SK-N-SH (cell line): ENCODE data around the gene CLEC10A. TPM values are rescaled to one million over a fixed set of nuclear protein-coding genes. Genes with fewer than 3 reads are reported as not detected.

Experiments used
- CTCF ChIA-PET: fragments of 300-600, 350-600 bp; formaldehyde crosslinking; extraction: SDS; loops from one replicate; lab custom pipeline; 2021; lab: Yijun Ruan, JAX
- POLR2A ChIA-PET: fragments of 350-600 bp; sonication (Branson Sonifier 250); formaldehyde crosslinking; extraction: SDS; loops from one replicate; lab custom pipeline; 2020; ENCODE audit warnings: antibody characterized with exemption, inconsistent platforms; lab: Yijun Ruan, JAX
- DNase-seq: peaks from one replicate; pipeline ENCODE4 v3.0.0; 2012
- H2AFZ ChIP-seq: fragments of 200-600 bp; sonication (generic); 2 replicates; pipeline ENCODE4 v1.8.1; 2016; ENCODE audit warnings: antibody characterized with exemption, mild to moderate bottlenecking, low read depth
- H3F3A ChIP-seq: fragments of 200-600 bp; sonication (generic); replicated peaks from 2 replicates; pipeline ENCODE3; 2016; ENCODE audit warnings: antibody characterized with exemption, mild to moderate bottlenecking; ENCODE audit not compliant: insufficient read depth
- H3K27ac ChIP-seq, 2 experiments: fragments of 200-500 bp in 1 of 2; fragments of 200-600 bp in 1 of 2; sonication (Bioruptor generic) in 1 of 2; sonication (generic), shearing (Covaris generic) in 1 of 2; 2 replicates each; pipeline versions ENCODE4 v1.5.1 to v1.6.1; 2014 to 2016; ENCODE audit warnings: low read depth in 2 of 2, inconsistent platforms in 1 of 2, low read length in 1 of 2, mild to moderate bottlenecking in 1 of 2, mixed read lengths in 1 of 2
- H3K27me3 ChIP-seq: fragments of 200-600 bp; sonication (generic), shearing (Covaris generic); 2 replicates; pipeline ENCODE4 v1.6.1; 2016; ENCODE audit warnings: mixed run types; ENCODE audit not compliant: insufficient read depth
- H3K36me3 ChIP-seq, 2 experiments: fragments of 200-500 bp in 1 of 2; fragments of 200-600 bp in 1 of 2; sonication (Bioruptor generic) in 1 of 2; sonication (generic) in 1 of 2; replicated peaks in 1 of 2; 2 replicates each; pipeline versions ENCODE3 to v1.5.1; 2014 to 2016; ENCODE audit warnings: low read length in 1 of 2, mild to moderate bottlenecking in 1 of 2; ENCODE audit not compliant: insufficient read depth in 2 of 2, control insufficient read depth in 1 of 2
- H3K4me1 ChIP-seq, 2 experiments: fragments of 200-500 bp in 1 of 2; fragments of 200-600 bp in 1 of 2; sonication (Bioruptor generic) in 1 of 2; sonication (generic), shearing (Covaris generic) in 1 of 2; 2 replicates each; pipeline versions ENCODE4 v1.5.1 to v1.6.1; 2014 to 2016; ENCODE audit warnings: low read depth in 1 of 2, low read length in 1 of 2, mixed run types in 1 of 2; ENCODE audit not compliant: insufficient read depth in 2 of 2, control insufficient read depth in 1 of 2
- H3K4me2 ChIP-seq: fragments of 200-600 bp; sonication (generic), shearing (Covaris generic); 2 replicates; pipeline ENCODE4 v1.6.1; 2017; ENCODE audit warnings: mixed run types
- H3K4me3 ChIP-seq, 2 experiments: fragments of 200-500 bp in 1 of 2; fragments of 200-600 bp in 1 of 2; sonication (Bioruptor generic) in 1 of 2; sonication (generic), shearing (Covaris generic) in 1 of 2; 2 replicates each; pipeline versions ENCODE4 v1.5.1 to v1.8.1; 2014 to 2016; ENCODE audit warnings: low read depth in 2 of 2, inconsistent platforms in 1 of 2, low read length in 1 of 2, mild to moderate bottlenecking in 1 of 2, mixed read lengths in 1 of 2, moderate library complexity in 1 of 2
- H3K79me2 ChIP-seq: fragments of 200-600 bp; sonication (generic); 2 replicates; pipeline ENCODE4 v1.8.1; 2017; ENCODE audit warnings: mild to moderate bottlenecking; ENCODE audit not compliant: insufficient read depth
- H3K9ac ChIP-seq: fragments of 200-600 bp; sonication (generic); 2 replicates; pipeline ENCODE4 v1.6.1; 2017; ENCODE audit warnings: mixed run types
- H3K9me2 ChIP-seq: fragments of 200-600 bp; sonication (generic); 2 replicates; pipeline ENCODE4 v1.6.1; 2017; ENCODE audit warnings: mixed run types
- H3K9me3 ChIP-seq: fragments of 200-600 bp; sonication (generic); 2 replicates; pipeline ENCODE4 v1.6.1; 2017; ENCODE audit warnings: mixed run types, mild to moderate bottlenecking, moderate library complexity
- H4K20me1 ChIP-seq: fragments of 200-600 bp; sonication (generic); 2 replicates; pipeline ENCODE4 v1.6.1; 2017; ENCODE audit warnings: mild to moderate bottlenecking, mixed run types; ENCODE audit not compliant: insufficient read depth
- CHD2 ChIP-seq: fragments of 150-350 bp; IDR thresholded peaks from 2 replicates; pipeline ENCODE4 v1.6.1; 2018; ENCODE audit warnings: low read length; ENCODE audit not compliant: partially characterized antibody
- FOSL2 ChIP-seq: IDR thresholded peaks from 2 replicates; pipeline ENCODE4 v1.4.0; 2012; ENCODE audit warnings: low read depth, mild to moderate bottlenecking, moderate library complexity, borderline replicate concordance
- IRF3 ChIP-seq: fragments of 150-350 bp; IDR thresholded peaks from 2 replicates; pipeline ENCODE4 v1.6.1; 2016; ENCODE audit warnings: mild to moderate bottlenecking, low read depth, low read length
- NFIC ChIP-seq: IDR thresholded peaks from 2 replicates; pipeline ENCODE4 v1.4.0; 2012; ENCODE audit warnings: borderline replicate concordance
- NRF1 ChIP-seq: IDR thresholded peaks from 2 replicates; pipeline ENCODE4 v1.6.1; 2012; ENCODE audit warnings: low read depth, mild to moderate bottlenecking, low read length
- REST ChIP-seq: IDR thresholded peaks from 2 replicates; pipeline ENCODE4 v1.6.1; 2012; ENCODE audit warnings: mild to moderate bottlenecking, low read depth, low read length, moderate library complexity
- SMC3 ChIP-seq: IDR thresholded peaks from 2 replicates; pipeline ENCODE4 v1.6.1; 2012; ENCODE audit warnings: low read depth, low read length, improper control_type of control experiment
- TAF1 ChIP-seq: IDR thresholded peaks from 2 replicates; pipeline ENCODE4 v1.6.1; 2012; ENCODE audit warnings: low read depth, mild to moderate bottlenecking, low read length, moderate library complexity, borderline replicate concordance
- WGBS: methylation state at CpG from one replicate; pipeline ENCODE4 v1.1.6; 2017; ENCODE audit warnings: low lambda C conversion rate; 5-methylcytosine and 5-hydroxymethylcytosine counted together
- polyA plus RNA-seq, 3 experiments: library from polyadenylated mRNA; depleted of rRNA; stranded (reverse); fragments of >200 nt; gene quantifications; 2 replicates each; pipeline ENCODE4 v1.2.3, GENCODE V29; 2012
- small RNA-seq, 7 experiments: library from RNA; depleted of rRNA; stranded (forward); fragments of <200 nt; gene quantifications; one replicate each; pipeline ENCODE3, GENCODE V24; 2012
- TF ChIP-seq, protein P1 (sequence below): fragments of 200-600 bp; sonication (generic); IDR thresholded peaks from 2 replicates; pipeline ENCODE4 v1.6.1; 2017; ENCODE audit warnings: antibody characterized with exemption, mild to moderate bottlenecking, moderate library complexity

CLEC10A gene
- polyA plus RNA-seq, 1 of the 3 experiments (the other 2 are of a cell fraction): not detected

- POLR2A ChIA-PET: no interaction called here
- 92% methylated on average over 19 of the region's 29 CpGs for WGBS
- TF ChIP-seq FOSL2: no peak
- TF ChIP-seq, protein P1, sequence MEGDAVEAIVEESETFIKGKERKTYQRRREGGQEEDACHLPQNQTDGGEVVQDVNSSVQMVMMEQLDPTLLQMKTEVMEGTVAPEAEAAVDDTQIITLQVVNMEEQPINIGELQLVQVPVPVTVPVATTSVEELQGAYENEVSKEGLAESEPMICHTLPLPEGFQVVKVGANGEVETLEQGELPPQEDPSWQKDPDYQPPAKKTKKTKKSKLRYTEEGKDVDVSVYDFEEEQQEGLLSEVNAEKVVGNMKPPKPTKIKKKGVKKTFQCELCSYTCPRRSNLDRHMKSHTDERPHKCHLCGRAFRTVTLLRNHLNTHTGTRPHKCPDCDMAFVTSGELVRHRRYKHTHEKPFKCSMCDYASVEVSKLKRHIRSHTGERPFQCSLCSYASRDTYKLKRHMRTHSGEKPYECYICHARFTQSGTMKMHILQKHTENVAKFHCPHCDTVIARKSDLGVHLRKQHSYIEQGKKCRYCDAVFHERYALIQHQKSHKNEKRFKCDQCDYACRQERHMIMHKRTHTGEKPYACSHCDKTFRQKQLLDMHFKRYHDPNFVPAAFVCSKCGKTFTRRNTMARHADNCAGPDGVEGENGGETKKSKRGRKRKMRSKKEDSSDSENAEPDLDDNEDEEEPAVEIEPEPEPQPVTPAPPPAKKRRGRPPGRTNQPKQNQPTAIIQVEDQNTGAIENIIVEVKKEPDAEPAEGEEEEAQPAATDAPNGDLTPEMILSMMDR: no peak
- TF ChIP-seq NFIC: no peak
- TF ChIP-seq SMC3: no peak
- no peak for TF ChIP-seq REST
- no peak for TF ChIP-seq NRF1
- TF ChIP-seq CHD2: no peak
- TF ChIP-seq, all 33 proteins: peak for 0
Measured at GRCh38 chr17:7026471-7027115, 53.5 kb downstream of the CLEC10A start.

GRCh38 chr17:7025245-7025644 is 54.8 kb downstream of the CLEC10A start:
- CTCF ChIA-PET: interaction anchor here (1.2 to 8.6 kb wide), 4 partner anchors 11 to 111 kb away, joined by 5 to 64 read pairs (median 6); partner anchors contain the start of gene SLC16A13
- Histone ChIP-seq H3K27ac (no peak overlapping the region), H3K36me3 (no peaks in the 10 kb centered on the region), H3K9ac (no peak overlapping the region), H3F3A (peaks cover 15% of the 10 kb centered on the region), H3K4me2 (no peak overlapping the region), H3K4me3 (no peak overlapping the region), H4K20me1 (no peaks in the 10 kb centered on the region), H3K4me1 (peaks cover 5 to 17% of the 10 kb centered on the region in 2 experiments; a peak in 2 of 4 replicates), H3K27me3 (no peaks in the 10 kb centered on the region), H3K79me2 (no peaks in the 10 kb centered on the region), H3K9me2 (no peaks in the 10 kb centered on the region), H3K9me3 (no peaks in the 10 kb centered on the region), H2AFZ (no peak overlapping the region)
- POLR2A ChIA-PET: interaction anchor here (0.9 kb wide), 1 partner anchor 10 kb away, joined by 3 read pairs; the partner anchor contains the start of gene SLC16A13
- no peak for DNase-seq
- no peak for TF ChIP-seq IRF3
- TF ChIP-seq TAF1: no peak
- 92% methylated on average over 1 of the region's 1 CpG for whole genome bisulfite sequencing

More at GRCh38 chr17:7026471-7027115, 53.5 kb downstream of the CLEC10A start:
- peaks cover 2% of the 10 kb centered on the region for H3F3A ChIP-seq
- no peak for DNase-seq
- H4K20me1 ChIP-seq: no peaks in the 10 kb centered on the region
- H3K4me2 ChIP-seq: no peak overlapping the region
- no peak overlapping the region for H3K27ac ChIP-seq
- H2AFZ ChIP-seq: no peak overlapping the region
- H3K9me3 ChIP-seq: no peaks in the 10 kb centered on the region
- H3K36me3 ChIP-seq: no peaks in the 10 kb centered on the region
- no peaks in the 10 kb centered on the region for H3K9me2 ChIP-seq
- peaks cover 3 to 15% of the 10 kb centered on the region in 2 experiments; a peak in 1 of 4 replicates for H3K4me1 ChIP-seq
- no peak overlapping the region for H3K9ac ChIP-seq
- H3K79me2 ChIP-seq: no peaks in the 10 kb centered on the region
- no peaks in the 10 kb centered on the region for H3K27me3 ChIP-seq
- no peak overlapping the region for H3K4me3 ChIP-seq
- CTCF ChIA-PET: interaction anchor here (8.6 kb wide), 1 partner anchor 112 kb away, joined by 64 read pairs; no protein-coding TSS in a partner anchor

Small RNA genes lying within 50 kb of the gene (small RNA-seq; reads per million reads assigned to genes)
- 0 to 0.06 (median 0) reads per million in 7 experiments for gene AC120057.1

Other genes starting within 250 kb of the CLEC10A start
- not detected in 2 replicates for gene TEKT1, start 248.5 kb downstream of the CLEC10A start, polyA plus RNA-seq (2012; rRNA removed)
- gene ALOX12, start 84.2 kb downstream of the CLEC10A start, polyA plus RNA-seq (2012; rRNA removed): not detected in 2 replicates
- gene RNASEK, start 67.6 kb downstream of the CLEC10A start, polyA plus RNA-seq (2012; rRNA removed): 220 and 317 TPM in 2 replicates
- gene BCL6B, start 57.2 kb downstream of the CLEC10A start, polyA plus RNA-seq (2012; rRNA removed): 0.02 TPM in 1 of 2 replicates, not detected in the other
- 2.5 and 3.9 TPM in 2 replicates for gene SLC16A13, start 44.2 kb downstream of the CLEC10A start, polyA plus RNA-seq (2012; rRNA removed)
- 0.12 and 0.18 TPM in 2 replicates for gene SLC16A11, start 36.2 kb downstream of the CLEC10A start, polyA plus RNA-seq (2012; rRNA removed)
- gene ASGR2, start 34.6 kb upstream of the CLEC10A start, polyA plus RNA-seq (2012; rRNA removed): not detected in 2 replicates
- 2.0 and 2.1 TPM in 2 replicates for gene ASGR1, start 99.1 kb upstream of the CLEC10A start, polyA plus RNA-seq (2012; rRNA removed)
- 22.1 and 30.5 TPM in 2 replicates for gene DLG4, start 139.6 kb upstream of the CLEC10A start, polyA plus RNA-seq (2012; rRNA removed)
- gene ACADVL, start 139.7 kb upstream of the CLEC10A start, polyA plus RNA-seq (2012; rRNA removed): 635 and 796 TPM in 2 replicates
- 6.9 and 8.3 TPM in 2 replicates for gene DVL2, start 154.3 kb upstream of the CLEC10A start, polyA plus RNA-seq (2012; rRNA removed)
- 53.3 and 58.5 TPM in 2 replicates for gene PHF23, start 159.2 kb upstream of the CLEC10A start, polyA plus RNA-seq (2012; rRNA removed)
- 585 and 637 TPM in 2 replicates for gene GABARAP, start 162.2 kb upstream of the CLEC10A start, polyA plus RNA-seq (2012; rRNA removed)
- 111 and 124 TPM in 2 replicates for gene CTDNEP1, start 171.5 kb upstream of the CLEC10A start, polyA plus RNA-seq (2012; rRNA removed)
- 45.4 and 52.1 TPM in 2 replicates for gene ELP5, start 172.0 kb upstream of the CLEC10A start, polyA plus RNA-seq (2012; rRNA removed)
- gene CLDN7, start 182.2 kb upstream of the CLEC10A start, polyA plus RNA-seq (2012; rRNA removed): 2.9 and 5.0 TPM in 2 replicates
- gene SLC2A4, start 201.5 kb upstream of the CLEC10A start, polyA plus RNA-seq (2012; rRNA removed): 0.44 and 0.54 TPM in 2 replicates
- gene YBX2, start 214.4 kb upstream of the CLEC10A start, polyA plus RNA-seq (2012; rRNA removed): 0.36 and 0.54 TPM in 2 replicates
- gene EIF5A, start 227.4 kb upstream of the CLEC10A start, polyA plus RNA-seq (2012; rRNA removed): 711 and 971 TPM in 2 replicates
- 67.0 and 102 TPM in 2 replicates for gene GPS2, start 235.1 kb upstream of the CLEC10A start, polyA plus RNA-seq (2012; rRNA removed)
- 20.7 and 22.1 TPM in 2 replicates for gene NEURL4, start 249.1 kb upstream of the CLEC10A start, polyA plus RNA-seq (2012; rRNA removed)